ENCODE results near the gene ITGB4. TPM values are rescaled to one million over a fixed set of nuclear protein-coding genes. Genes with fewer than 3 reads are reported as not detected.
"Not testable (repeated sequence)": the region's sequence is repeated elsewhere in the genome, so short reads cannot be mapped to it uniquely, and the experiment has no call there.

Gene ITGB4
- polyA plus RNA-seq, 1 of the 3 experiments (the other 2 are of a cell fraction), result 7.0 TPM

GRCh38 chr17:75776386-75777295, 55.4 kb downstream of the ITGB4 start (continued):
- TF ChIP-seq REST (IDR thresholded peaks at IDR 0.05; ENCODE audit: low read depth, low read length) (peak; percentile 46; the same call in 1 of the 2 replicates), NFIC (IDR thresholded peaks at IDR 0.05; ENCODE audit: borderline replicate concordance) (0 out of 2 replicates have a peak, but pooled peaks have one; percentile 8), RXRA (IDR thresholded peaks at IDR 0.05; ENCODE audit: borderline replicate concordance, low read depth) (no peak), EP300 (IDR thresholded peaks at IDR 0.05; ENCODE audit: borderline replicate concordance in 1 of 2, low read depth in 1 of 2, low read length in 1 of 2) (no peak), SIN3A (IDR thresholded peaks at IDR 0.05; ENCODE audit: borderline replicate concordance, low read depth, low read length) (no peak), MEF2A (IDR thresholded peaks at IDR 0.05; ENCODE audit: borderline replicate concordance, low read depth) (no peak), EZH2phosphoT487 (IDR thresholded peaks at IDR 0.05; ENCODE audit: borderline replicate concordance, low read depth) (no peak), MAX (IDR thresholded peaks at IDR 0.05; ENCODE audit: low read depth) (peak; percentile 19; the same call in 1 of the 2 replicates), SMC3 (IDR thresholded peaks at IDR 0.05; ENCODE audit: low read depth, low read length) (no peak)

GRCh38 chr17:75777296-75777922, 56.1 kb downstream of the ITGB4 start:
- H3K36me3 ChIP-seq (replicated peaks in 1 of 2; ENCODE audit: control insufficient read depth in 1 of 2, insufficient read depth in 2 of 2, low read length in 1 of 2), result peaks cover 27 to 31% of the 10 kb centered on the region in 2 experiments
- H4K20me1 ChIP-seq (ENCODE audit: insufficient read depth), result peaks cover 55% of the 10 kb centered on the region
- peak overlapping the region in 1 of 2 experiments; percentile 17; a peak in 2 of 4 replicates for H3K27ac ChIP-seq (ENCODE audit: low read depth in 2 of 2, low read length in 1 of 2)
- DNase-seq, result no peak
- WGBS (ENCODE audit: low lambda C conversion rate), result 10% methylated on average over 2 of the region's 2 CpGs
- POLR2A ChIA-PET, result interaction anchor here (0.6 to 7.6 kb wide), 14 partner anchors 7 to 104 kb away, joined by 3 to 161 read pairs (median 12); partner anchors contain the start of genes GALK1, UNC13D, UNK and WBP2
- H3K9me3 ChIP-seq, result no peaks in the 10 kb centered on the region
- no peaks in the 10 kb centered on the region for H3K9me2 ChIP-seq
- peak overlapping the region; percentile 97 for H3K9ac ChIP-seq
- peak overlapping the region; percentile 82 for H3K4me2 ChIP-seq
- peak overlapping the region; percentile 90 to 94 for H3K4me3 ChIP-seq (ENCODE audit: low read depth in 2 of 2, low read length in 1 of 2)
- CTCF ChIA-PET, result interaction anchor here (1.0 to 11.7 kb wide), 12 partner anchors 10 to 125 kb away, joined by 3 to 121 read pairs (median 14); partner anchors contain the start of gene GALK1
- H3K27me3 ChIP-seq (ENCODE audit: insufficient read depth), result no peaks in the 10 kb centered on the region
- peaks cover 50% of the 10 kb centered on the region for H3F3A ChIP-seq (replicated peaks; ENCODE audit: insufficient read depth)
- H2AFZ ChIP-seq (ENCODE audit: low read depth), result no peak overlapping the region
- TF ChIP-seq TCF12 (IDR thresholded peaks at IDR 0.05) (0 out of 2 replicates have a peak, but pooled peaks have one; percentile 15), EP300 (IDR thresholded peaks at IDR 0.05; ENCODE audit: borderline replicate concordance in 1 of 2, low read depth in 1 of 2, low read length in 1 of 2) (no peak)
- peaks cover 32% of the 10 kb centered on the region for H3K79me2 ChIP-seq (ENCODE audit: insufficient read depth)
- H3K4me1 ChIP-seq (ENCODE audit: control insufficient read depth in 1 of 2, insufficient read depth in 2 of 2, low read depth in 1 of 2, low read length in 1 of 2), result peaks cover 9 to 16% of the 10 kb centered on the region in 2 experiments; a peak in 3 of 4 replicates

- CTCF ChIA-PET, result interaction anchor here (0.8 to 11.7 kb wide), 12 partner anchors 9 to 145 kb away, joined by 3 to 121 read pairs (median 5); partner anchors contain the start of genes GALK1 and SMIM5
- Histone ChIP-seq H3K36me3 (replicated peaks in 1 of 2; ENCODE audit: control insufficient read depth in 1 of 2, insufficient read depth in 2 of 2, low read length in 1 of 2) (peaks cover 27 to 31% of the 10 kb centered on the region in 2 experiments), H3K4me1 (ENCODE audit: control insufficient read depth in 1 of 2, insufficient read depth in 2 of 2, low read depth in 1 of 2, low read length in 1 of 2) (peaks cover 9 to 16% of the 10 kb centered on the region in 2 experiments; a peak in 3 of 4 replicates), H3K27ac (ENCODE audit: low read depth in 2 of 2, low read length in 1 of 2) (peak overlapping the region in 1 of 2 experiments; percentile 97; a peak in 3 of 4 replicates), H3K9ac (peak overlapping the region; percentile 97), H3K4me2 (peak overlapping the region; percentile 82), H3K4me3 (ENCODE audit: low read depth in 2 of 2, low read length in 1 of 2) (peak overlapping the region; percentile 90 to 94), H4K20me1 (ENCODE audit: insufficient read depth) (peaks cover 55% of the 10 kb centered on the region), H3K79me2 (ENCODE audit: insufficient read depth) (peaks cover 32% of the 10 kb centered on the region), H3F3A (replicated peaks; ENCODE audit: insufficient read depth) (peaks cover 54% of the 10 kb centered on the region)
- H3K27me3 ChIP-seq (ENCODE audit: insufficient read depth); H2AFZ ChIP-seq (ENCODE audit: low read depth); H3K9me3 ChIP-seq; H3K9me2 ChIP-seq: not testable (repeated sequence)
- POLR2A ChIA-PET, result interaction anchor here (0.9 to 7.6 kb wide), 9 partner anchors 8 to 116 kb away, joined by 3 to 161 read pairs (median 31); partner anchors contain the start of genes GALK1, UNC13D and WBP2
- peak; percentile 32 for DNase-seq
- WGBS (ENCODE audit: low lambda C conversion rate), result 2% methylated on average over 19 of the region's 19 CpGs
These were observed 57.0 kb downstream of the ITGB4 start for GRCh38 chr17:75778066-75778860.

Measured in SK-N-SH (cell line).